IMR-90 (cell line): ENCODE results near the gene TTLL11. TPM values are rescaled to one million over a fixed set of nuclear protein-coding genes. Genes with fewer than 3 reads are reported as not detected.

Experiments used
- ATAC-seq: fragments of 200-7000 bp; cut with Tn5 transposase; 2 replicates; pipeline ENCODE4 v1.9.1; 2020; ENCODE audit warnings: low read depth, mild to moderate bottlenecking, moderate library complexity
- BruUV-seq: library from RNA; stranded (reverse); fragments of 400-500 nt; replicated peaks from 2 replicates; lab custom pipeline; 2021; lab: Mats Ljungman, UMichigan
- CTCF ChIA-PET: fragments of 300-600 bp; formaldehyde crosslinking; extraction: SDS; loops from one replicate; lab custom pipeline; 2021; ENCODE audit warnings: antibody characterized with exemption; lab: Yijun Ruan, JAX
- POLR2A ChIA-PET: fragments of 300-600 bp; sonication (Branson Sonifier 250); formaldehyde crosslinking; loops from one replicate; lab custom pipeline; 2022; ENCODE audit warnings: antibody characterized with exemption; ENCODE audit not compliant: unreplicated experiment; lab: Charles Lee
- DNase-seq: peaks from one replicate; pipeline ENCODE4 v3.0.0; 2013
- H2AFZ ChIP-seq: replicated peaks from 2 replicates; pipeline ENCODE3; 2013; ENCODE audit warnings: low read length, mild to moderate bottlenecking; ENCODE audit not compliant: poor library complexity
- H2AK5ac ChIP-seq: 2 replicates; pipeline ENCODE4 v1.6.1; 2013; ENCODE audit warnings: low read depth, low read length, inconsistent platforms
- H2AK9ac ChIP-seq: replicated peaks from 2 replicates; pipeline ENCODE3; 2013; ENCODE audit warnings: mild to moderate bottlenecking, low read depth, low read length, moderate library complexity; ENCODE audit not compliant: poor library complexity
- H2BK120ac ChIP-seq: 2 replicates; pipeline ENCODE4 v1.6.1; 2013; ENCODE audit warnings: low read depth, low read length, inconsistent platforms
- H2BK15ac ChIP-seq: 3 replicates; pipeline ENCODE4 v1.6.1; 2013; ENCODE audit warnings: low read depth, low read length, inconsistent platforms
- H2BK20ac ChIP-seq: 2 replicates; pipeline ENCODE4 v1.6.1; 2013; ENCODE audit warnings: low read depth, mild to moderate bottlenecking, inconsistent platforms, low read length, moderate library complexity
- H2BK5ac ChIP-seq: 2 replicates; pipeline ENCODE4 v1.6.1; 2013; ENCODE audit warnings: mild to moderate bottlenecking, low read depth, low read length, inconsistent platforms; ENCODE audit not compliant: poor library complexity, severe bottlenecking
- H3K14ac ChIP-seq: replicated peaks from 2 replicates; pipeline ENCODE4 v1.6.1; 2013; ENCODE audit warnings: low read depth, low read length, inconsistent platforms
- H3K18ac ChIP-seq: 2 replicates; pipeline ENCODE4 v1.6.1; 2013; ENCODE audit warnings: low read depth, low read length, control low read depth
- H3K23ac ChIP-seq: 2 replicates; pipeline ENCODE4 v1.6.1; 2013; ENCODE audit warnings: low read depth, low read length, inconsistent platforms
- H3K27ac ChIP-seq: 2 replicates; pipeline ENCODE4 v1.5.1; 2013; ENCODE audit warnings: mild to moderate bottlenecking, control low read depth, low read length; ENCODE audit not compliant: insufficient read depth
- H3K27me3 ChIP-seq: 2 replicates; pipeline ENCODE4 v1.6.1; 2013; ENCODE audit warnings: low read length; ENCODE audit not compliant: control insufficient read depth, insufficient read depth
- H3K36me3 ChIP-seq: 2 replicates; pipeline ENCODE4 v1.6.1; 2013; ENCODE audit warnings: low read length, mixed read lengths; ENCODE audit not compliant: control insufficient read depth, insufficient read depth
- H3K4ac ChIP-seq: 2 replicates; pipeline ENCODE4 v1.6.1; 2013; ENCODE audit warnings: low read depth, low read length, inconsistent platforms
- H3K4me1 ChIP-seq: 2 replicates; pipeline ENCODE4 v1.6.1; 2013; ENCODE audit warnings: low read length, mixed read lengths; ENCODE audit not compliant: control insufficient read depth, insufficient read depth
- H3K4me2 ChIP-seq: 2 replicates; pipeline ENCODE4 v1.6.1; 2013; ENCODE audit warnings: low read depth, mild to moderate bottlenecking, control low read depth, low read length, moderate library complexity
- H3K4me3 ChIP-seq: 2 replicates; pipeline ENCODE4 v1.5.1; 2013; ENCODE audit warnings: low read depth, mild to moderate bottlenecking, control low read depth, low read length, moderate library complexity; ENCODE audit not compliant: insufficient read depth
- H3K56ac ChIP-seq: 2 replicates; pipeline ENCODE4 v1.6.1; 2013; ENCODE audit warnings: low read length, inconsistent platforms; ENCODE audit not compliant: insufficient read depth; ENCODE audit errors: extremely low read depth
- H3K79me1 ChIP-seq, 2 experiments: 2 replicates each; pipeline ENCODE4 v1.6.1; 2013; ENCODE audit warnings: low read length in 2 of 2, inconsistent platforms in 1 of 2, low read depth in 1 of 2
- H3K9ac ChIP-seq: 2 replicates; pipeline ENCODE4 v1.6.1; 2013; ENCODE audit warnings: low read depth, low read length, control low read depth
- H3K9me1 ChIP-seq: 2 replicates; pipeline ENCODE4 v1.6.1; 2013; ENCODE audit warnings: low read length, inconsistent platforms; ENCODE audit not compliant: insufficient read depth
- H3K9me3 ChIP-seq: 2 replicates; pipeline ENCODE4 v1.6.1; 2013; ENCODE audit warnings: low read length; ENCODE audit not compliant: control insufficient read depth, insufficient read depth
- H4K20me1 ChIP-seq: 2 replicates; pipeline ENCODE4 v1.6.1; 2013; ENCODE audit warnings: low read length, inconsistent platforms; ENCODE audit not compliant: insufficient read depth
- H4K5ac ChIP-seq: 2 replicates; pipeline ENCODE4 v1.6.1; 2013; ENCODE audit warnings: mild to moderate bottlenecking, low read depth, low read length, control low read depth
- H4K8ac ChIP-seq, 2 experiments: 2 replicates each; pipeline ENCODE4 v1.6.1; 2013; ENCODE audit warnings: low read depth in 2 of 2, low read length in 2 of 2, control low read depth in 1 of 2, inconsistent platforms in 1 of 2
- H4K91ac ChIP-seq: 2 replicates; pipeline ENCODE4 v1.6.1; 2013; ENCODE audit warnings: low read depth, low read length, inconsistent platforms; ENCODE audit not compliant: insufficient read depth
- BHLHE40 ChIP-seq: fragments of 150-350 bp; IDR thresholded peaks from 2 replicates; pipeline ENCODE4 v1.6.1; 2016; ENCODE audit warnings: mild to moderate bottlenecking, low read depth, low read length
- CHD1 ChIP-seq: IDR thresholded peaks from 2 replicates; pipeline ENCODE4 v1.6.1; 2012; ENCODE audit warnings: low read depth, low read length, improper control_type of control experiment
- CTCF ChIP-seq: conservative IDR thresholded peaks from 2 replicates; pipeline ENCODE4 v1.5.1; 2012; ENCODE audit warnings: mild to moderate bottlenecking, low read depth, low read length, improper control_type of control experiment
- FOS ChIP-seq: fragments of 150-350 bp; IDR thresholded peaks from 2 replicates; pipeline ENCODE4 v1.6.1; 2016; ENCODE audit warnings: low read depth, low read length
- MAFK ChIP-seq: IDR thresholded peaks from 2 replicates; pipeline ENCODE4 v1.6.1; 2012; ENCODE audit warnings: low read depth, low read length, improper control_type of control experiment
- MAZ ChIP-seq: IDR thresholded peaks from 2 replicates; pipeline ENCODE4 v1.6.1; 2012; ENCODE audit warnings: low read depth, mild to moderate bottlenecking, low read length, improper control_type of control experiment, moderate library complexity, borderline replicate concordance
- NFE2L2 ChIP-seq: fragments of 150-350 bp; IDR thresholded peaks from 2 replicates; pipeline ENCODE4 v1.6.1; 2016; ENCODE audit warnings: low read depth, mild to moderate bottlenecking, low read length
- POLR2A ChIP-seq: IDR thresholded peaks from 2 replicates; pipeline ENCODE4 v1.6.1; 2012; ENCODE audit warnings: mild to moderate bottlenecking, low read depth, low read length
- RCOR1 ChIP-seq: IDR thresholded peaks from 2 replicates; pipeline ENCODE4 v1.6.1; 2012; ENCODE audit warnings: mild to moderate bottlenecking, low read length, improper control_type of control experiment; ENCODE audit not compliant: insufficient replicate concordance
- RFX5 ChIP-seq: IDR thresholded peaks from 2 replicates; pipeline ENCODE4 v1.8.0; 2012; ENCODE audit warnings: low read depth, mild to moderate bottlenecking, low read length, moderate library complexity
- SMC3 ChIP-seq: fragments of 150-350 bp; IDR thresholded peaks from 2 replicates; pipeline ENCODE4 v1.6.1; 2016; ENCODE audit warnings: low read depth, mild to moderate bottlenecking, antibody characterized with exemption, low read length, moderate library complexity
- USF2 ChIP-seq: fragments of 150-350 bp; IDR thresholded peaks from 2 replicates; pipeline ENCODE4 v1.6.1; 2017; ENCODE audit warnings: mild to moderate bottlenecking, antibody characterized with exemption, low read length, low read depth
- WGBS, 2 experiments: methylation state at CpG; one replicate each; pipeline versions ENCODE4 v1.1.5 to v1.1.7; 2013; ENCODE audit warnings: missing lambda C conversion rate in 2 of 2; ENCODE audit not compliant: insufficient read length in 1 of 2; ENCODE audit errors: extremely low coverage in 2 of 2; 5-methylcytosine and 5-hydroxymethylcytosine counted together
- dilution Hi-C: fragments of 300-500 bp; cut with HindIII; formaldehyde crosslinking; loops from one replicate; pipeline ENCODE4 v1.14.3; 2018; ENCODE audit warnings: low sequenced_read_pairs; ENCODE audit not compliant: unreplicated experiment
- in situ Hi-C: fragments of 300-500 bp; cut with MboI; formaldehyde crosslinking; loops from 3 replicates; pipeline ENCODE4 v1.14.3; 2019; ENCODE audit warnings: low sequenced_read_pairs, inconsistent platforms, mixed read lengths
- intact Hi-C: fragments of 100-400 bp; cut with micrococcal nuclease; formaldehyde crosslinking; loops from 2 replicates; pipeline ENCODE4 v1.10.0; 2022
- polyA plus RNA-seq, 3 experiments: library from polyadenylated mRNA; depleted of rRNA; stranded (reverse); fragments of >200 nt; gene quantifications; 2 replicates each; pipeline ENCODE4 v1.2.3, GENCODE V29; 2012; ENCODE audit warnings: low replicate concordance in 1 of 3
- total RNA-seq: library from RNA; depleted of rRNA; stranded (reverse); fragments of >200 nt; gene quantifications from 2 replicates; pipeline ENCODE4 v1.2.3, GENCODE V29; 2012

TTLL11 gene
- total and polyA plus RNA-seq, 2 of the 4 experiments (the other 2 are of a cell fraction): 2.0 to 4.6 TPM

- H2BK5ac ChIP-seq: no peak overlapping the region
- peak overlapping the region; percentile 37 for H2BK20ac ChIP-seq
- peak overlapping the region; percentile 44; the same call in 1 of the 2 replicates for H3K18ac ChIP-seq
- TF ChIP-seq CHD1: no peak
- no peak for TF ChIP-seq NFE2L2
- no peak for TF ChIP-seq RCOR1
- no peak for TF ChIP-seq BHLHE40
- no peak for TF ChIP-seq MAZ
- no peak for TF ChIP-seq POLR2A
- TF ChIP-seq MAFK: no peak
- TF ChIP-seq RFX5: no peak
- TF ChIP-seq CTCF: no peak
- TF ChIP-seq USF2: no peak
- TF ChIP-seq FOS: no peak
- TF ChIP-seq SMC3: no peak
- intact Hi-C loops (no loop called here), in situ Hi-C loops (no loop called here), dilution Hi-C loops (no loop called here)
- H3K23ac ChIP-seq: peak overlapping the region; percentile 12
- DNase-seq (no peak), ATAC-seq (peak; percentile 13; the same call in 1 of the 2 replicates)
- H3K4ac ChIP-seq: peak overlapping the region; percentile 61
- H2AK5ac ChIP-seq: peak overlapping the region; percentile 73
- peak overlapping the region; percentile 60 for H2BK120ac ChIP-seq
- 58% methylated on average over 2 of the region's 13 CpGs; no CpG with 5 or more reads in 1 of the 2 experiments for WGBS, 2 experiments
- H3K4me2 ChIP-seq: peak overlapping the region; percentile 6; the same call in 1 of the 2 replicates
- peak overlapping the region; percentile 62 for H2AK9ac ChIP-seq
- H3K56ac ChIP-seq: no peak overlapping the region
- H4K5ac ChIP-seq: no peak overlapping the region
- no peaks in the 10 kb centered on the region for H3K27me3 ChIP-seq
- H3K9me1 ChIP-seq: peaks cover 25% of the 10 kb centered on the region
- H3K9me3 ChIP-seq: no peaks in the 10 kb centered on the region
- H3K36me3 ChIP-seq: no peaks in the 10 kb centered on the region
- peak overlapping the region in 1 of 2 experiments; percentile 9; a peak in 1 of 4 replicates for H4K8ac ChIP-seq
- peaks cover 3% of the 10 kb centered on the region; the same call in 1 of the 2 replicates for H4K20me1 ChIP-seq
- no peaks in the 10 kb centered on the region for H3K79me1 ChIP-seq
- H3K9ac ChIP-seq: no peak overlapping the region
- peak overlapping the region; percentile 41 for H4K91ac ChIP-seq
- H2AFZ ChIP-seq: peak overlapping the region; percentile 19
- BruUV-seq: no TSS peak
- POLR2A ChIA-PET: no interaction called here
- peak overlapping the region; percentile 53 for H3K14ac ChIP-seq
- H3K27ac ChIP-seq: no peak overlapping the region
- CTCF ChIA-PET: interaction anchor here (0.9 kb wide), 1 partner anchor 97 kb away, joined by 3 read pairs; no protein-coding TSS in a partner anchor
- no peak overlapping the region; the same call in 2 of the 3 replicates for H2BK15ac ChIP-seq
- H3K4me3 ChIP-seq: no peak overlapping the region
- H3K4me1 ChIP-seq: peaks cover 21% of the 10 kb centered on the region
Observed at GRCh38 chr9:121887553-121888437, 205.3 kb downstream of the TTLL11 start.
